A549 (cell line): Measurements from ENCODE around the gene ATXN7L1. TPM values are rescaled to one million over a fixed set of nuclear protein-coding genes. Genes with fewer than 3 reads are reported as not detected.

Experiments
- ATAC-seq, 2 experiments: fragments of 200-7000 bp in 1 of 2; fragments of >200 bp in 1 of 2; cut with Nextera tagmentation in 1 of 2; cut with Tn5 transposase in 1 of 2; 3 replicates each; pipeline versions ENCODE4 v1.8.0 to v1.9.1; 2018 to 2020; ENCODE audit warnings: mild to moderate bottlenecking in 1 of 2, moderate library complexity in 1 of 2
- CTCF ChIA-PET: fragments of 300-600 bp; sonication (Branson Sonifier 250); formaldehyde crosslinking; extraction: SDS; loops from one replicate; lab custom pipeline; 2021; ENCODE audit warnings: antibody characterized with exemption, inconsistent platforms; lab: Yijun Ruan, JAX
- POLR2A ChIA-PET: fragments of 350-600 bp; formaldehyde crosslinking; extraction: SDS; loops from one replicate; lab custom pipeline; 2021; ENCODE audit warnings: antibody characterized with exemption, inconsistent platforms; lab: Yijun Ruan, JAX
- DNase-seq, 2 experiments: peaks; one replicate each; pipeline versions ENCODE4 v3.0.0 to v3.0.0-alpha.2; 2011 to 2016; ENCODE audit warnings: low read depth in 1 of 2, low spot score in 1 of 2
- FAIRE-seq: peaks from 2 replicates; lab custom pipeline; 2011; peaks lifted over from hg19 to GRCh38; lab: Jason Lieb, UNC
- H3K27ac ChIP-seq, 2 experiments: fragments of >200 bp; sonication (Bioruptor Twin); formaldehyde crosslinking; 3 replicates each; pipeline ENCODE4 v1.5.1; 2016 to 2017
- H3K4me1 ChIP-seq: fragments of >200 bp; sonication (Bioruptor Twin); formaldehyde crosslinking; 3 replicates; pipeline ENCODE4 v1.6.1; 2016
- H3K4me2 ChIP-seq: fragments of >200 bp; sonication (Bioruptor Twin); formaldehyde crosslinking; 3 replicates; pipeline ENCODE4 v1.6.1; 2016
- H3K4me3 ChIP-seq: fragments of >200 bp; sonication (Bioruptor Twin); formaldehyde crosslinking; 3 replicates; pipeline ENCODE4 v1.5.1; 2016
- H3K9me3 ChIP-seq: fragments of >200 bp; sonication (Bioruptor Twin); formaldehyde crosslinking; 3 replicates; pipeline ENCODE4 v1.6.1; 2016
- BCL3 ChIP-seq: fragments of >200 bp; sonication (Bioruptor Twin); formaldehyde crosslinking; IDR thresholded peaks from 3 replicates; pipeline ENCODE4 v1.6.1; 2016
- CBX2 ChIP-seq: fragments of 200-600 bp; sonication (generic); IDR thresholded peaks from 2 replicates; pipeline ENCODE4 v1.6.1; 2016; ENCODE audit warnings: low read depth, mild to moderate bottlenecking, borderline replicate concordance
- CEBPB ChIP-seq, 2 experiments: fragments of >200 bp in 1 of 2; sonication (Bioruptor Twin) in 1 of 2; formaldehyde crosslinking in 1 of 2; IDR thresholded peaks; 2 replicates each; pipeline ENCODE4 v1.6.1; 2012 to 2016
- CHD2 ChIP-seq: fragments of 150-350 bp; IDR thresholded peaks from 2 replicates; pipeline ENCODE4 v1.6.1; 2014; ENCODE audit warnings: low read length; ENCODE audit not compliant: partially characterized antibody
- E2F6 ChIP-seq: IDR thresholded peaks from 2 replicates; pipeline ENCODE4 v1.6.1; 2012; ENCODE audit warnings: low read depth, borderline replicate concordance
- EHF ChIP-seq: fragments of 250-450 bp; sonication (Bioruptor Pico); IDR thresholded peaks from 2 replicates; pipeline ENCODE4 v1.5.0; 2020; ENCODE audit warnings: mild to moderate bottlenecking
- EHMT2 ChIP-seq: fragments of 200-600 bp; sonication (generic); IDR thresholded peaks from 2 replicates; pipeline ENCODE4 v1.6.1; 2016; ENCODE audit warnings: antibody characterized with exemption, low read depth, mild to moderate bottlenecking, moderate library complexity
- EP300 ChIP-seq, 2 experiments: fragments of >200 bp; sonication (Bioruptor Twin); formaldehyde crosslinking; IDR thresholded peaks; 2 replicates in 1 of 2; 3 replicates in 1 of 2; pipeline ENCODE4 v1.6.1; 2016 to 2017
- ESRRA ChIP-seq: fragments of 150-350 bp; IDR thresholded peaks from 2 replicates; pipeline ENCODE4 v1.6.1; 2014; ENCODE audit warnings: mild to moderate bottlenecking, low read length, borderline replicate concordance
- FOXS1 ChIP-seq: fragments of 250-450 bp; sonication (Bioruptor Pico); IDR thresholded peaks from 2 replicates; pipeline ENCODE4 v1.5.0; 2020; ENCODE audit warnings: mild to moderate bottlenecking, moderate library complexity
- HDAC2 ChIP-seq: fragments of 200-600 bp; sonication (generic); IDR thresholded peaks from 2 replicates; pipeline ENCODE4 v1.6.1; 2016
- HES2 ChIP-seq: fragments of >200 bp; sonication (Bioruptor Twin); formaldehyde crosslinking; IDR thresholded peaks from 2 replicates; pipeline ENCODE4 v1.6.1; 2016
- HOXB13 ChIP-seq: fragments of 250-450 bp; sonication (Bioruptor Pico); IDR thresholded peaks from 2 replicates; pipeline ENCODE4 v1.5.0; 2020; ENCODE audit warnings: low read depth, mild to moderate bottlenecking, moderate library complexity
- KDM5A ChIP-seq: fragments of 200-600 bp; sonication (generic); IDR thresholded peaks from 2 replicates; pipeline ENCODE4 v1.6.1; 2016; ENCODE audit warnings: antibody characterized with exemption, mild to moderate bottlenecking
- MAX ChIP-seq: IDR thresholded peaks from 2 replicates; pipeline ENCODE4 v1.6.1; 2012
- MYC ChIP-seq: IDR thresholded peaks from 2 replicates; pipeline ENCODE4 v1.6.1; 2012; ENCODE audit warnings: mild to moderate bottlenecking, inconsistent platforms, low read length, improper control_type of control experiment, borderline replicate concordance
- PBX3 ChIP-seq: IDR thresholded peaks from 2 replicates; pipeline ENCODE4 v1.6.1; 2012
- PHF8 ChIP-seq: fragments of 200-600 bp; sonication (generic); IDR thresholded peaks from 2 replicates; pipeline ENCODE4 v1.6.1; 2016; ENCODE audit warnings: low read depth, mild to moderate bottlenecking, antibody characterized with exemption, moderate library complexity, borderline replicate concordance
- POLR2AphosphoS2 ChIP-seq: conservative IDR thresholded peaks from 2 replicates; pipeline ENCODE4 v1.6.1; 2012; ENCODE audit warnings: low read length, improper control_type of control experiment, inconsistent platforms
- RARB ChIP-seq: fragments of 250-450 bp; sonication (Bioruptor Pico); IDR thresholded peaks from 2 replicates; pipeline ENCODE4 v1.8.0; 2021; ENCODE audit warnings: mild to moderate bottlenecking, moderate library complexity
- RFX5 ChIP-seq: fragments of 450-650 bp; IDR thresholded peaks from 2 replicates; pipeline ENCODE4 v1.7.1; 2014; ENCODE audit warnings: antibody characterized with exemption, mild to moderate bottlenecking, moderate library complexity
- RNF2 ChIP-seq: fragments of 200-600 bp; sonication (generic); IDR thresholded peaks from 2 replicates; pipeline ENCODE4 v1.6.1; 2016; ENCODE audit warnings: low read depth, mild to moderate bottlenecking, antibody characterized with exemption, moderate library complexity, borderline replicate concordance
- SMC3 ChIP-seq: fragments of >200 bp; sonication (Bioruptor Twin); formaldehyde crosslinking; IDR thresholded peaks from 3 replicates; pipeline ENCODE4 v1.6.1; 2018; ENCODE audit warnings: inconsistent platforms
- SREBF2 ChIP-seq: fragments of 450-650 bp; IDR thresholded peaks from 2 replicates; pipeline ENCODE4 v1.6.1; 2014; ENCODE audit warnings: mild to moderate bottlenecking, moderate library complexity
- USF2 ChIP-seq: fragments of 450-650 bp; IDR thresholded peaks from 2 replicates; pipeline ENCODE4 v1.6.1; 2014; ENCODE audit warnings: antibody characterized with exemption
- ZNF302 ChIP-seq: fragments of 250-450 bp; sonication (Bioruptor Pico); IDR thresholded peaks from 2 replicates; pipeline ENCODE4 v1.9.0; 2021; ENCODE audit warnings: inconsistent platforms, mild to moderate bottlenecking, moderate library complexity
- WGBS: methylation state at CpG from one replicate; pipeline ENCODE4 v1.1.6; 2017; ENCODE audit errors: missing lambda C conversion rate; 5-methylcytosine and 5-hydroxymethylcytosine counted together
- polyA plus RNA-seq, 4 experiments: library from polyadenylated mRNA; depleted of rRNA in 3 of 4; stranded (reverse); fragments of >200 nt; fragmentation: RNase III in 1 of 4; extraction: RNeasy Plus Mini Kit Qiagen cat#74134 plus additional on column Dnase treatment in 1 of 4; gene quantifications; 2 replicates in 3 of 4; 3 replicates in 1 of 4; pipeline ENCODE4 v1.2.3, GENCODE V29; 2011 to 2017

Gene ATXN7L1
- polyA plus RNA-seq, 2 of the 4 experiments (the other 2 are of a cell fraction): 4.5 to 5.7 TPM

- ChIA-PET CTCF (interaction anchor here (0.6 to 1.4 kb wide), 4 partner anchors 22 to 126 kb away, joined by 3 to 4 read pairs (median 3); no protein-coding TSS in a partner anchor), POLR2A (no interaction called here)
- Histone ChIP-seq H3K27ac (no peak overlapping the region), H3K4me2 (no peak overlapping the region), H3K4me1 (peaks cover 14% of the 10 kb centered on the region), H3K9me3 (no peaks in the 10 kb centered on the region), H3K4me3 (no peak overlapping the region)
- no peak for DNase-seq
- FAIRE-seq: no peak
- ATAC-seq: no peak
- TF ChIP-seq RARB (CRISPR knock-in tag): no peak
- TF ChIP-seq EP300 (IDR thresholded peaks at IDR 0.05): no peak
- no peak for TF ChIP-seq EHF (CRISPR knock-in tag)
- TF ChIP-seq MYC: no peak
- no peak for TF ChIP-seq ZNF302 (CRISPR knock-in tag)
- TF ChIP-seq E2F6: no peak
- no peak for TF ChIP-seq RFX5
- TF ChIP-seq HOXB13: no peak
These were observed 21.9 kb downstream of the ATXN7L1 start for GRCh38 chr7:105854498-105854897.

- no peak for FAIRE-seq
- Histone ChIP-seq H3K4me2 (no peak overlapping the region), H3K4me1 (peaks cover 19% of the 10 kb centered on the region), H3K4me3 (no peak overlapping the region), H3K9me3 (no peaks in the 10 kb centered on the region), H3K27ac (no peak overlapping the region)
- 92% methylated on average over 17 of the region's 17 CpGs for WGBS
- no peak for DNase-seq
- no peak for ATAC-seq
- POLR2A ChIA-PET: no interaction called here
- no peak for TF ChIP-seq POLR2AphosphoS2
- TF ChIP-seq EHF (CRISPR knock-in tag): no peak
- TF ChIP-seq CHD2: no peak
- no peak for TF ChIP-seq SREBF2
- no peak for TF ChIP-seq USF2
- no peak for TF ChIP-seq EP300 (IDR thresholded peaks at IDR 0.05)
- TF ChIP-seq RNF2: no peak
- TF ChIP-seq ESRRA: no peak
- TF ChIP-seq HES2: no peak
- TF ChIP-seq EHMT2: no peak
- no peak for TF ChIP-seq KDM5A
- TF ChIP-seq PHF8: no peak
- CTCF ChIA-PET: interaction anchor here (0.6 to 1.4 kb wide), 4 partner anchors 23 to 126 kb away, joined by 3 to 4 read pairs (median 3); no protein-coding TSS in a partner anchor
These were observed 22.4 kb downstream of the ATXN7L1 start for GRCh38 chr7:105853931-105854419.

- POLR2A ChIA-PET: no interaction called here
- ATAC-seq: no peak
- CTCF ChIA-PET: interaction anchor here (0.6 to 1.9 kb wide), 6 partner anchors 11 to 94 kb away, joined by 3 to 5 read pairs (median 3); no protein-coding TSS in a partner anchor
- no peak overlapping the region for H3K4me2 ChIP-seq
- WGBS: 100% methylated on average over 5 of the region's 5 CpGs
- no peak overlapping the region for H3K4me3 ChIP-seq
- TF ChIP-seq BCL3 (no peak), PBX3 (no peak), USF2 (no peak), FOXS1 (no peak), CBX2 (no peak), HDAC2 (no peak), HES2 (no peak), SMC3 (no peak), MAX (no peak), CEBPB (IDR thresholded peaks at IDR 0.05) (no peak), RFX5 (no peak)
- no peak for FAIRE-seq
- no peak for DNase-seq
- no peaks in the 10 kb centered on the region for H3K9me3 ChIP-seq
- H3K27ac ChIP-seq: no peak overlapping the region
- peaks cover 19% of the 10 kb centered on the region for H3K4me1 ChIP-seq
These were observed 25.3 kb downstream of the ATXN7L1 start for GRCh38 chr7:105851064-105851463.
